WERI-Rb-1 (cell line): Measurements from ENCODE around the gene RBM10.

Source experiments
- DNase-seq: peaks from one replicate; pipeline ENCODE4 v3.0.0-alpha.2; 2020
- H3K27ac ChIP-seq: fragments of 250-450 bp; sonication (Bioruptor Pico); 2 replicates; pipeline ENCODE4 v1.5.1; 2020; ENCODE audit warnings: mild to moderate bottlenecking, moderate library complexity
- H3K27me3 ChIP-seq: fragments of 250-450 bp; sonication (Bioruptor Pico); 2 replicates; pipeline ENCODE4 v1.5.1; 2021; ENCODE audit warnings: mild to moderate bottlenecking, low read depth, moderate library complexity; ENCODE audit not compliant: insufficient read depth, severe bottlenecking
- H3K36me3 ChIP-seq: fragments of 250-450 bp; sonication (Bioruptor Pico); 2 replicates; pipeline ENCODE4 v1.5.1; 2020; ENCODE audit warnings: mild to moderate bottlenecking, moderate library complexity
- H3K4me3 ChIP-seq: 2 replicates; pipeline ENCODE4 v1.5.1; 2011; ENCODE audit warnings: low read depth, mild to moderate bottlenecking, control low read depth, low read length
- H3K9me3 ChIP-seq: fragments of 250-450 bp; sonication (Bioruptor Pico); 2 replicates; pipeline ENCODE4 v1.5.1; 2021; ENCODE audit warnings: mild to moderate bottlenecking, moderate library complexity; ENCODE audit not compliant: severe bottlenecking
- CTCF ChIP-seq: IDR thresholded peaks from 2 replicates; pipeline ENCODE4 v1.5.1; 2011; ENCODE audit warnings: low read depth, mild to moderate bottlenecking, control low read depth, inconsistent platforms, low read length

RBM10 gene

DNA sequence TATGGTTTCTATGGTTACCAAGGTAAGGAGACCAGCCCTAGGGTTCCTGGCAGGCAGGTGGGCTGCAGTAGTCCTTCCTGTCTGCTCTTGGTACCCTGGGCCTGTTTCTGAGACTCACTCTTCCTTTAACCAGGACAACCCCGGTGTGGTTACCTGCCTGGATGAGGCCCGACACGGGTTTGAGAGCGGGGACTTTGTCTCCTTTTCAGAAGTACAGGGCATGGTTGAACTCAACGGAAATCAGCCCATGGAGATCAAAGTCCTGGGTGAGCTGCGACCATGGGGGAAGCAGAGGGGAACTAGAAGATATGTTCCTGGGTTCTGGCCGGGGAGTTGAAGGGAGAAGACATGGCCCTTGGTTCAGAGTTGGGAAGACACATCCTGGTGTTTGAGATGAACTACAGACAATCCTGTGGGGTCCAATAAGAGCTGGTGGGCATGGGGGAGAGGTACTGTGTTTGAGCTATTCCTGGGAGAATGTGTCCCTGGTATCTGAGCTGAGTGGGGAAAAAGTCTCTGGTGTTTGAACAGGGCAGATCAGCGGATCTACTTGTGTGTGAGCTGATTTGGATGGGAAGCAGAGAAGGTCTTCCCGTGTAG is 56.4 kb downstream of the RBM10 start:
- DNase-seq = no peak
- no peak overlapping the region for H3K27ac ChIP-seq
- TF ChIP-seq CTCF = no peak
- H3K4me3 ChIP-seq = no peak overlapping the region
- no peaks in the 10 kb centered on the region for H3K9me3 ChIP-seq
- peaks cover 90% of the 10 kb centered on the region for H3K36me3 ChIP-seq
- no peaks in the 10 kb centered on the region for H3K27me3 ChIP-seq

GRCh38 chrX:47202316-47202715 is 57.3 kb downstream of the RBM10 start:
- no peak for DNase-seq
- Histone ChIP-seq H3K36me3 (peaks cover 89% of the 10 kb centered on the region), H3K27me3 (no peaks in the 10 kb centered on the region), H3K4me3 (no peak overlapping the region), H3K9me3 (no peaks in the 10 kb centered on the region), H3K27ac (no peak overlapping the region)
- TF ChIP-seq CTCF = no peak

GRCh38 chrX:47202877-47203276 is 57.9 kb downstream of the RBM10 start:
- no peak for DNase-seq
- H3K4me3 ChIP-seq = no peak overlapping the region
- peaks cover 88% of the 10 kb centered on the region for H3K36me3 ChIP-seq
- no peaks in the 10 kb centered on the region for H3K27me3 ChIP-seq
- no peak for TF ChIP-seq CTCF
- H3K27ac ChIP-seq = no peak overlapping the region
- no peaks in the 10 kb centered on the region for H3K9me3 ChIP-seq

GRCh38 chrX:47204970-47205369 is 59.9 kb downstream of the RBM10 start:
- peak; percentile 31 for DNase-seq
- peak; percentile 43; the same call in 1 of the 2 replicates for TF ChIP-seq CTCF
- no peaks in the 10 kb centered on the region for H3K9me3 ChIP-seq
- peaks cover 89% of the 10 kb centered on the region for H3K36me3 ChIP-seq
- no peak overlapping the region for H3K27ac ChIP-seq
- no peak overlapping the region for H3K4me3 ChIP-seq
- no peaks in the 10 kb centered on the region for H3K27me3 ChIP-seq

GRCh38 chrX:47206316-47206715 is 61.3 kb downstream of the RBM10 start:
- Histone ChIP-seq H3K36me3 (peaks cover 89% of the 10 kb centered on the region), H3K9me3 (no peaks in the 10 kb centered on the region), H3K27ac (no peak overlapping the region), H3K27me3 (no peaks in the 10 kb centered on the region), H3K4me3 (no peak overlapping the region)
- no peak for DNase-seq
- no peak for TF ChIP-seq CTCF

- DNase-seq = no peak
- Histone ChIP-seq H3K36me3 (peaks cover 88% of the 10 kb centered on the region), H3K4me3 (no peak overlapping the region), H3K27me3 (no peaks in the 10 kb centered on the region), H3K27ac (no peak overlapping the region), H3K9me3 (no peaks in the 10 kb centered on the region)
- no peak for TF ChIP-seq CTCF
Measured at GRCh38 chrX:47208108-47208507, 63.1 kb downstream of the RBM10 start.
